IPS DF 19.7 (cell line): ENCODE data around the gene PIK3AP1.

Source experiments
- DNase-seq: peaks from one replicate; pipeline ENCODE4 v3.0.0-alpha.2; 2013; ENCODE audit warnings: low read depth, low spot score

Gene PIK3AP1

DNA sequence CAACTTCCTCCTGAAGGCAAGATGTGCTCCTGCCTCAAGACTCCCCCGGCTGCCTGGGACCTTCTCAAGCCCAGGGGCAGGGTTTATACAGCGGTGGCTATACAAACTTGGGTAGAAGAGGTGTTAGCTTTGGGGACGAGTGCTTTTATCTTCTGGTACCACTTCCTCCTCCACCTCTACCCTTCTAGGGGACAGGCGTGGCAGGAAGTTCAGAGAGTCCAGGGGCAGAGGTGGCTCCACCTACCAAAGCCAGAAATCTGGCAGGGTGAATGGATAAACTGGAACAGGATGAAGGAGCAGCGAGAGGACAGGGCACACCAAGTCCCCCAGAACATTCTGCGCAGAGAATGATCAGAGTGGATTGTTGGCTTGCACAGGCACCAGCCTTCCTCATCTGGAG is 109.5 kb downstream of the PIK3AP1 start:
- no peak for DNase-seq

DNA sequence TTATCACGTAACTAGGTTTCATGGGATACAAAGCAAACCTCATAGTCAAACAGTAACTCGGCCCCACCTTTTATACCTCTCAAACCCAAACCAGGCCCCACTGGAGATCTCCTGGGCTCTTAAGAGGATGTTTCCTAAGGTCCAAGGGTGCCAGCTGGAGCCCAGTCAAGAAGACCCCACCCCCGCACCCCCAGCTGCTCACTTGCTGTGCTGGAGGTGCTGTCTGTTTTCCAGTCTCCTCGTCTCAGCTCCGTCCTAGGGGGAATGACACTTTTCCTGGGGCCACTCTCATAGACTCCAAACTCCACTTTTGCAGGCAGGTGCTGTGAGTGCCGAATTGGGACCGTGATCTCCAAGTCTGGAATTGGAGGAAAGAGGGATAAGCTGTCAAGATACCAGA is 110.8 kb downstream of the PIK3AP1 start:
- DNase-seq: no peak

DNA sequence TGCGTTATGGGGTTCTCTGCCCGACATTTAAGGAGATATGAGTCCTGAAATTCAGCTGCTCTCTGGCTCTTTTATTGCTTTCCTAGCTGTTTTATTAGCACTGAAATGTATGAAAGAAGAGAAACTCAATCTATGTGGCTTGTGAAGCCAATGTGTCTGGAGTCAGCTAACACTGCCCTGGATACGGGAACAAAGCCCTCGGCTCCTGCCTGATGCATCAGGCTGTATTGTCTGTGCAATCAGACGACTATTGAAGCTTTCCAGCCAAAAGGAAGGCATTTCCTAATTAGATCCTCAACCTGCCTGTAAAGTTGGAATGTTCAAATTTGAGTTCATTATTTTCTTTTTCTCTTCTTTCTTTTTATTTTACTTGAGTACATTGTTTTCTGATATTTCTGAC is 111.5 kb downstream of the PIK3AP1 start:
- no peak for DNase-seq

- no peak for DNase-seq
Measured at GRCh38 chr10:96608262-96608661, 112.1 kb downstream of the PIK3AP1 start.

DNA sequence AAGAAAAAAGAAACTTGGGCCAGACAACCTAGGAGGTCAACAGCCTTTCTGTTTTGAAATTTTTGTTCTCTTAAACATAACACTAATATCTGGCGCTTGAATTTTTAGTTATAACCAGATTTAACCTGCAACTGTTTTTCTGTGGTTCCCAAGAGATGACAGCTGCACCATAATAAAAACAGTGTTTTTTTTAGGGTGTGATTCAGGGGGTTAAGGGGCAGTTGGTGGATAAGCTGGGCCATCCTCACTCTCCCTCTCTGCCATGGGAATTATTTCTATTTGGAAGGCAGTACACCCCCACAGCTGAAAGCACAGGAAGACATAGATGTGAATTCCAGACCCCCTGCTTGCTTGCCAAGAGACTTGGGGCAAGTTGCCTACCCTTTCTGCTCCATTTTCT is 113.4 kb downstream of the PIK3AP1 start:
- no peak for DNase-seq

DNA sequence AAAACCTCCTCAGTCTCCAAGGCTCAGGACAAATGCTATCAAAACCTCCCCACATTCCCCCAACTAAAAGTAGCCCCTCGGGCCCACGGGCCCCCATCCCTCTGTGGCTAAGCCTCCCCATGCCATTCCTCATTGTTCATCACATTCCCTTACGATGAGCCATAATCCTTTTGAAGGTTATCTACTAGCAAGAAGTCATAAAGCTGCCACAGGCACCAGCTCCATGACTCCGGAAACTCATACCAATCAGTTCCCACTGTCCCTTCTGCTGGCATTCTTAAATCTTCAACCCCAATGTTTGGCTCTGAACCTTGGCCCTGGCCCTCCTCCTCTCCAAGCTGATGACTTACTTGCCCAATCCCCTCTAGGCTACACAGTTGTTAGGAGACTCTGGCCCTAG is 114.1 kb downstream of the PIK3AP1 start:
- DNase-seq: no peak

DNA sequence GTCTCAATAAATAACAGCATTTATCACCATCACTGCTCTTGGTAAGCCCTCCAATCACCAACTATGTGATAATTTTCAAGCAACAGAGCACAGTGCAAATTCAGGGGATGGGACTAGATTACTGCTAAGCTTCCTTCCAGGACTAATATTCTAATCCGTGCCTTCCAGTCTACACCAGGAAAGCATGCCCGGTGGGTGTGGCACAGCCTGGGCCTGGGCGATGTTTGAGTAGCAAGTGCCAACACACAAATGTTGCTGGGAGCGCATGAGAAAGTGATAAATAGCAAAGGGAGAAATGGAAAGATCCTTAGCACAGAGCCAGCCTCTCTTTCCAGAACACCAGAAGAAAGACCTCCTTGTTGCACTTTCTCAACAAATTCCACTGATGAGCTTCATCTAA is 120.0 kb downstream of the PIK3AP1 start:
- DNase-seq: no peak

- no peak for DNase-seq
Measured at GRCh38 chr10:96598846-96599245, 121.5 kb downstream of the PIK3AP1 start.

DNA sequence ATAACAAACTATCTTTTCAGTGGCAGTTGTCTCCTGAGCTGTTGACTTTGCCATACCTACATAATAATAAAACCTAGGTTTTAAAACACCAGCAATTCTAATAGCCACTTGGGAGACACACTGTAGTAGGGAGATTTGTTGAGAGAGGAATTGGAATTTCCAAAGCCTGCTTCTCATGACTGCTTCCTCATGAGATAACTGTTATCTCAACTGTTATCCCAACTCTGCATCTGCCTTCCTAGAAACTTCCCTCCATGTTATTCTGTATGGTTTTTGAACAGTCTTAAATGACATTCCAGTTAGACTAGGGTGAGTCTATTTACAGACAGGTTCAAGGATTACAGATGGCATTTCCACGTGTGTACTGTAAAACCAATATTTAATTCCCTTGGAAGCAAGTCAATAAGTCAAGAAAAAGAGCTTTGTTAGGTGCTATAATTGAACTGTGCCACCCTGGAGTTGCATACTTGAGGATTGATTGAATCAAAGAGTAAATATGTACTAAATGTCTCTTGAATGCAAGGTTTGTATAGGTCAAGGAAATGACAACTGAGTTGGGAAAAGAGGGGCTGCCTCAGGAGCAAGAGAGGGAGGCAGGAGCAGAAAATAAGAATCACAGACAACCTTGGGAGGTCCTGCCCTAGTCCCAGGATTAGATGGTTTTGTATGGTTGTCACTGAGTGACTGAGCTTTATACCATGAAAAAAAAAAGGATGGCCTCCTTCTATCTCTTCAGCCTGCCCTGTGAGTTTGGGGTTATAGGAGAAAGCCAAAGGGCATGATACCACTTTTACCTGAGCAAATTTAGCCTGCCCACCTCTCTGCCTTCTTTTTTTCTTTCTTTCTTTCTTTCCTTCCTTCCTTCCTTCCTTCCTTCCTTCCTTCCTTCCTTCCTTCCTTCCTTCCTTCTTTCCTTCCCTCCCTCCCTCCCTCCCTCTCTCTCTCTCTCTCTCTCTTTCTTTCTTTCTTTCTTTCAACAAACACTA is 123.6 kb downstream of the PIK3AP1 start:
- no peak for DNase-seq

- no peak for DNase-seq
Measured at GRCh38 chr10:96595741-96596140, 124.6 kb downstream of the PIK3AP1 start.

DNA sequence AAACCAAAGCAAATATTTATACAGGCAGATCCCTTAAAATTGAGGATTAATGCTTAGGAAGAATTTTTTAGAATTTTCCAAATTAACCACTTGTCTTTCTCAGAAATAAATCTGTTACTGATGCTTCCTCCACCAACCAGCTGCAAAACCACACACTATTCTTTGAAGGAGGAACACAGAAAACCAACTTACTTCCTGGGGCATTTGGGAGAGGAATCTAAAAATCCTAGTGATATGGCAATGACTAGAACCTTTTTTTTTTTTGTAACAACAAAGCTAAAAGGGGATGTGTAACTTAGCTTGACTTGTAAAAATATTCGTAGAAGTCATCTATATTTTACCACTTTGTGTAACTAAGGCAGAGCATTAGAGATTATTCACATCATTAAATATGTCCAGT is 128.4 kb downstream of the PIK3AP1 start:
- no peak for DNase-seq

DNA sequence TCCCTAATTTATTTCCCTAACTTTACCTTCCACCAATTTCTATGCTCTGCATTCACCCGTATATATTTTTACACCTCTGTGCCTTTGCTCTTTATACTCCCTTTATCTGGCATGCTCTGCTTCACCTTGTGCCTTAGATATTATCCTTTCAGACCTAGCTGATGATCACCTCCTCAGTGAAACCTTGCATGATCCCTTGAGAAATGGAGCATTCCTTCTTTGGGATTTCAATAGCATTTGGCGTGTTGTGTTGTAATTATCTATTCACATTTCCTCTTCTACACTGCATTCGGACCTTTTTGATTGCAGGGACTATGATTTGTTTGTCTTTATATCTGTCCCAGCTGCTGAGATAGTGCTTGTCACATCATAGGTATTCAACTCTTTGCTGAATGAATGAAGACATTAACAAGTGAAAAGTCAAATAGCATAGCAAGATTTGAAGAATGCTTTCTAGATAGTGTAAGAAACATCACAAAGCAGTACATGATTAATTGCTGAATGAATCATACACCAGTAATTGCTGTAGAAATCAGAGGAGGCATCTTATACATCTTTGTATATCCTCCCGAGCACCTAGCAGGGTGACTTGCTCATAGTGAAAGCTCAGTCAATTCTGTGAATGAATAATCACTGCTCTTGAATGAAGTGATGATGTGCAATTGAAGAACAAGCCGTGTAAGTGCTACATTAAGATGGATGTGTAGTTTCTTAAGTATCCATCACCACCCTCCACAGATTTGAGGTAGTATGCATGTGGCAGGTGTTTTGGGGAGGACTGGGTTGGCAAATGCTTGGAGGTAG is 131.5 kb downstream of the PIK3AP1 start:
- no peak for DNase-seq

- no peak for DNase-seq
Measured at GRCh38 chr10:96588060-96588554, 132.2 kb downstream of the PIK3AP1 start.

GRCh38 chr10:96587264-96588059 is 132.9 kb downstream of the PIK3AP1 start:
- no peak for DNase-seq

DNA sequence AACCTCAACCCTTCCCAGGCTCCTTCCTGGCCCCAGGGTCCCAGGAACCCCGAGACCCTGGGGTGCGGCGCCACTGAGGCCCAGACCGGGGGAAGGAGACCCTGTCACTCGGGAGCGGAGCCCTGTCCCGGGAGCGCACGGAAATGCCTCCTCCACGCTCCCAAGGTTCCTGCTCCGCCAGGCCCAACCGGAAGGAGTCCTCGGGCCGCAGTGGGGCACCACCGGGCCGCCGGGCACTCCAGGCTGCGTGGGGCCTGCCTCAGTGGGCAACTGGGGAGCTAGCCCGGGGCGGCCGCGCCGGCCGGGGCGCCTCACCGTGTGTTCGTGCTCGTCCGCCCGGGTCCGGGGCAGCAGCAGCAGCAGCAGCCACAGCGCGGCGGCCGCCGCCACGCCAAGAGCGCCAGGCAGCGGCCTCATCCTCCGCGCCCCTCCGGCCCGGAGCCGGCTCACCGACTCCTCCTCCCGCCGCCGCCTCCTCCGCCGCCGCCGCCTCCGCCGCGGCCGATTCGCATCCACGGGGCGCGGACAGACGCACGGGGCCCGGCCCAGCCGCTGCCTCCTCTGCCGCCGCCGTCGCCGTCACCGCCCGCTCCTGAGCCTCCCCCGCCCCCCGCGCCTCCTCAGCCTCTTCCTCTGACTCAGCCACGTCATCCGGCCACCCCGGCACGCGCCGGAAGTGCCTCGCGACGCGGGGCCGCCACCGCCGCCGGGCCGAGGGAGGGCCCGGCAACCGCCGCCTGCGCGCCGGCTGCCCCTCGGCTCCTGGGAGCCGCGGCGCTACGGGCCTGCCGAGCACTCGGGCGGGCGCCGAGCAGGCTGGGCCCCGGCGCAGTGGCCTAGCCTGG is 133.7 kb downstream of the PIK3AP1 start, which contains the start of gene TM9SF3:
TM9SF3 (minus strand) TSS at position 594 of the 845 bp plus-strand sequence; CDS start at position 417, 177 bp downstream.
- DNase-seq: peak; percentile 45

GRCh38 chr10:96585736-96586418 is 134.4 kb downstream of the PIK3AP1 start:
- DNase-seq: no peak

GRCh38 chr10:96584474-96584873 is 135.8 kb downstream of the PIK3AP1 start:
- DNase-seq: no peak

GRCh38 chr10:96584035-96584434 is 136.3 kb downstream of the PIK3AP1 start:
- DNase-seq: no peak

DNA sequence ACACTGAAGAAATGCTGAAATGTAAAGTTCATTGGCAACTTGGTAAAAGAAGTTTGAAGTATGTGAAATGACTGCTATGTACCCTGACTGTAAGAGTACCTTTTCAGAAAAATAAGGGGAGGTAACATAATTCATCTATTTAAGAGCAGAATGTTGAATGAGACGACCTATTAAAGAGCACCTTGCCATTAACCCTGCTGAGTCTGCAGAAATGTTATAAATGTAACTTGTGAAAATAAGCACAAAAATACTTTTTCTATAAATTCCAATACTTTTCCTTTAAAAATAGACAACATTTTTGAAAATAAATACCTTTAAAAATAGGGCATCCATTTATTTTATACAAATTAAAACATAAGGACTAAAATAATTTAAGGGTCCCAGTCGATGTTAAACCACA is 141.2 kb downstream of the PIK3AP1 start:
- no peak for DNase-seq

DNA sequence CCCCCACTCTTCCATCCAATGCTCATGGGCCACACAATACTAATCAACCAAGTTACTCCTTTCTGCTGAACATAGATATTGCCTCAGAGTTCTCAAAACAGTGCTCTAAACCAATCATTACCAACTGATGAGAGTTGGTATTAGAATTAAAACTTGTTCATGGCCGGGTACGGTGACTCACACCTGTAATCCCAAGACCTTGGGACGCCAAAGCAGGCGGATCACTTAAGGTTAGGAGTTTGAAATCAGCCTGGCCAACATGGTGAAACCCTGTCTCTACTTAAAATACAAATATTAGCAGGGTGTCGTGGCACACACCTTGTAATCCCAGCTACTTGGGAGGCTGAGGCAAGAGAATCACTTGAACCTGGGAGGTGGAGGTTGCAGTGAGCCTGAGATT is 141.7 kb downstream of the PIK3AP1 start:
- no peak for DNase-seq
